K562 (cell line): ENCODE data around the gene GAS2L2. TPM values are rescaled to one million over a fixed set of nuclear protein-coding genes. Genes with fewer than 3 reads are reported as not detected.
A peak's percentile ranks its signal among the peaks of the same experiment; 100 is the strongest.

Source experiments
- ATAC-seq: fragments of 200-7000 bp; cut with Tn5 transposase; 3 replicates; pipeline ENCODE4 v1.9.1; 2020; ENCODE audit warnings: moderate library complexity
- BruUV-seq: library from RNA; stranded (reverse); fragments of 400-500 nt; replicated peaks from 2 replicates; lab custom pipeline; 2021; lab: Mats Ljungman, UMichigan
- CTCF ChIA-PET: fragments of 300-600 bp; formaldehyde crosslinking; extraction: SDS; loops from one replicate; lab custom pipeline; 2021; ENCODE audit warnings: low intra/inter-chr PET ratio; lab: Yijun Ruan, JAX
- POLR2A ChIA-PET: fragments of 300-600, 350-650 bp; sonication (Branson Sonifier 250); formaldehyde crosslinking; extraction: SDS; loops from one replicate; lab custom pipeline; 2021; ENCODE audit warnings: antibody characterized with exemption, inconsistent platforms; lab: Yijun Ruan, JAX
- DNase-seq, 4 experiments: peaks; one replicate each; pipeline versions ENCODE4 v3.0.0 to v3.0.0-alpha.2; 2011 to 2018; ENCODE audit warnings: low spot score in 3 of 4, mixed read lengths in 3 of 4; ENCODE audit errors: extremely low read depth in 1 of 4
- FAIRE-seq: peaks from 2 replicates; lab custom pipeline; 2011; peaks lifted over from hg19 to GRCh38; lab: Jason Lieb, UNC
- H2AFZ ChIP-seq: 2 replicates; pipeline ENCODE4 v1.6.0; 2011; ENCODE audit warnings: low read depth, low read length, control low read depth, inconsistent platforms
- H3K27ac ChIP-seq: fragments of 200-600 bp; 3 replicates; pipeline ENCODE4 v1.8.0; 2011; ENCODE audit warnings: low read depth, mild to moderate bottlenecking, control low read depth, inconsistent platforms, low read length, moderate library complexity, mixed read lengths; ENCODE audit errors: extremely low read depth
- H3K27me3 ChIP-seq, 2 experiments: fragments of 300-600 bp in 1 of 2; 2 replicates in 1 of 2; 3 replicates in 1 of 2; pipeline versions ENCODE4 v1.6.0 to v1.8.0; 2011; ENCODE audit warnings: inconsistent platforms in 2 of 2, low read length in 2 of 2, mild to moderate bottlenecking in 1 of 2, mixed read lengths in 1 of 2, moderate library complexity in 1 of 2; ENCODE audit not compliant: control insufficient read depth in 2 of 2, insufficient read depth in 2 of 2
- H3K36me3 ChIP-seq: fragments of 300-600 bp; 3 replicates; pipeline ENCODE4 v1.8.0; 2011; ENCODE audit warnings: mild to moderate bottlenecking, low read length, inconsistent platforms; ENCODE audit not compliant: control insufficient read depth, insufficient read depth
- H3K4me1 ChIP-seq, 2 experiments: fragments of 200-600 bp in 1 of 2; replicated peaks in 1 of 2; 2 replicates in 1 of 2; 3 replicates in 1 of 2; pipeline versions ENCODE4 v1.5.1 to v1.8.0; 2011; ENCODE audit warnings: inconsistent platforms in 2 of 2, low read length in 2 of 2, mild to moderate bottlenecking in 1 of 2, mixed read lengths in 1 of 2, moderate library complexity in 1 of 2; ENCODE audit not compliant: control insufficient read depth in 2 of 2, insufficient read depth in 2 of 2
- H3K4me2 ChIP-seq: 2 replicates; pipeline ENCODE4 v1.6.1; 2011; ENCODE audit warnings: low read length, control low read depth, inconsistent platforms, mixed read lengths; ENCODE audit not compliant: insufficient read depth
- H3K4me3 ChIP-seq: fragments of 200-600 bp; sonication (generic), shearing (Covaris generic); 2 replicates; pipeline ENCODE4 v1.5.1; 2016; ENCODE audit warnings: control low read depth, inconsistent platforms
- H3K79me2 ChIP-seq: fragments of 200-600 bp; 3 replicates; pipeline ENCODE4 v1.8.0; 2011; ENCODE audit warnings: low read length, inconsistent platforms; ENCODE audit not compliant: control insufficient read depth, insufficient read depth
- H3K9ac ChIP-seq, 2 experiments: 2 replicates each; pipeline versions ENCODE4 v1.6.0 to v1.6.1; 2011; ENCODE audit warnings: low read depth in 2 of 2, low read length in 2 of 2, control low read depth in 1 of 2, inconsistent platforms in 1 of 2, mild to moderate bottlenecking in 1 of 2, mixed read lengths in 1 of 2; ENCODE audit not compliant: insufficient read depth in 1 of 2
- H3K9me1 ChIP-seq: one replicate; pipeline ENCODE4 v1.6.0; 2011; ENCODE audit warnings: inconsistent platforms, mild to moderate bottlenecking, low read length, moderate library complexity; ENCODE audit not compliant: control insufficient read depth, insufficient read depth
- H3K9me3 ChIP-seq: replicated peaks from 2 replicates; pipeline ENCODE4 v1.5.1; 2011; ENCODE audit warnings: low read depth, low read length, inconsistent platforms; ENCODE audit not compliant: control insufficient read depth, insufficient read depth
- H4K20me1 ChIP-seq: replicated peaks from 2 replicates; pipeline ENCODE4 v1.6.1; 2011; ENCODE audit warnings: low read length, inconsistent platforms, mixed read lengths; ENCODE audit not compliant: control insufficient read depth, insufficient read depth
- ARHGAP35 ChIP-seq: fragments of 450-650 bp; IDR thresholded peaks from 2 replicates; pipeline ENCODE4 v1.6.1; 2018; ENCODE audit not compliant: partially characterized antibody
- DDX20 ChIP-seq: fragments of 450-650 bp; IDR thresholded peaks from 2 replicates; pipeline ENCODE4 v1.6.1; 2016; ENCODE audit warnings: missing genetic modification characterization, low read depth, mild to moderate bottlenecking, missing compliant biosample characterization, moderate library complexity
- EHMT2 ChIP-seq: fragments of 450-650 bp; IDR thresholded peaks from 2 replicates; pipeline ENCODE4 v1.6.1; 2018; ENCODE audit warnings: antibody characterized with exemption
- KHSRP ChIP-seq: fragments of 450-650 bp; IDR thresholded peaks from 2 replicates; pipeline ENCODE4 v1.6.1; 2017
- NFE2L1 ChIP-seq: fragments of 450-650 bp; IDR thresholded peaks from 2 replicates; pipeline ENCODE4 v1.6.1; 2016; ENCODE audit warnings: missing genetic modification characterization, low read depth, mild to moderate bottlenecking, missing compliant biosample characterization, moderate library complexity, borderline replicate concordance
- NONO ChIP-seq, 2 experiments: fragments of 200-400 bp in 1 of 2; fragments of 450-650 bp in 1 of 2; formaldehyde crosslinking in 1 of 2; IDR thresholded peaks; 2 replicates each; pipeline ENCODE4 v1.6.1; 2017; ENCODE audit warnings: low read depth in 2 of 2, mild to moderate bottlenecking in 2 of 2, moderate library complexity in 2 of 2, low read length in 1 of 2
- NR3C1 ChIP-seq: sonication (generic); formaldehyde crosslinking; IDR thresholded peaks from 2 replicates; pipeline ENCODE4 v1.8.1; 2022; ENCODE audit warnings: missing genetic modification reagents
- SAP30 ChIP-seq: fragments of 200-600 bp; sonication (generic); IDR thresholded peaks from 2 replicates; pipeline ENCODE4 v1.6.1; 2012; ENCODE audit warnings: borderline replicate concordance, low read depth, mild to moderate bottlenecking, moderate library complexity, low read length, control low read depth, inconsistent platforms; ENCODE audit not compliant: insufficient read depth, poor library complexity, severe bottlenecking
- ZNF707 ChIP-seq: fragments of 250-450 bp; sonication (Bioruptor Pico); conservative IDR thresholded peaks from 2 replicates; pipeline ENCODE4 v1.8.0; 2022; ENCODE audit warnings: inconsistent platforms, mild to moderate bottlenecking, moderate library complexity
- ZNF778 ChIP-seq: fragments of 450-650 bp; formaldehyde crosslinking; IDR thresholded peaks from 2 replicates; pipeline ENCODE4 v1.4.0; 2020; ENCODE audit warnings: mild to moderate bottlenecking, moderate library complexity
- WGBS: fragments of 100-300 bp; shearing (Covaris generic); methylation state at CpG from one replicate; pipeline ENCODE4 v1.1.6; 2016; ENCODE audit warnings: low coverage, mixed read lengths; ENCODE audit not compliant: insufficient coverage; ENCODE audit errors: missing lambda C conversion rate; 5-methylcytosine and 5-hydroxymethylcytosine counted together
- in situ Hi-C: fragments of 300-500 bp; cut with MboI; formaldehyde crosslinking; loops from 4 replicates; pipeline ENCODE4 v1.15.0; 2018; ENCODE audit warnings: inconsistent platforms, mixed read lengths
- intact Hi-C: fragments of 100-400 bp; cut with micrococcal nuclease; formaldehyde crosslinking; loops from 2 replicates; pipeline ENCODE4 v1.14.2; 2022
- polyA plus RNA-seq, 8 experiments: library from polyadenylated mRNA; depleted of rRNA in 4 of 8; stranded (reverse) in 5 of 8; unstranded in 3 of 8; fragments of >200 nt; fragmentation: Nextera tagmentation in 2 of 8; fragmentation: Illumina TruSeq in 1 of 8; extraction: Ambion mirVana in 2 of 8; extraction: Trizol in 1 of 8; gene quantifications; 2 replicates each; pipeline versions ENCODE4 v1.2.1 to v1.2.3, GENCODE V29; 2011 to 2014; ENCODE audit warnings: inconsistent platforms in 1 of 8, missing spikeins in 1 of 8
- total RNA-seq, 7 experiments: library from RNA; depleted of rRNA in 6 of 7; stranded (reverse); fragments of >200 nt in 6 of 7; fragmentation: Illumina TruSeq in 2 of 7; extraction: Trizol in 2 of 7; gene quantifications; 2 replicates each; pipeline versions ENCODE4 v1.2.1 to v1.2.3, GENCODE V29; 2011 to 2021; ENCODE audit warnings: low replicate concordance in 1 of 7
- TF ChIP-seq, protein P1 (sequence below): fragments of 450-650 bp; IDR thresholded peaks from 2 replicates; pipeline ENCODE4 v1.7.1; 2018; ENCODE audit warnings: mild to moderate bottlenecking, low read depth; ENCODE audit not compliant: partially characterized antibody

GAS2L2 gene
- total and polyA plus RNA-seq, 9 of the 15 experiments (the other 6 are each of a cell fraction or from before 2014, with no cell fraction given), result not detected

GRCh38 chr17:35725802-35726126 is 27.3 kb downstream of the GAS2L2 start:
- H3K4me2 ChIP-seq, result no peak overlapping the region
- no peaks in the 10 kb centered on the region for H3K9me3 ChIP-seq
- no peaks in the 10 kb centered on the region for H3K4me1 ChIP-seq
- H3K27ac ChIP-seq, result no peak overlapping the region
- peaks cover 66% of the 10 kb centered on the region for H3K36me3 ChIP-seq
- FAIRE-seq (no peak), ATAC-seq (no peak), DNase-seq (no peak)
- H3K9me1 ChIP-seq, result no peaks in the 10 kb centered on the region
- BruUV-seq, result TSS peak; percentile 40
- CTCF ChIA-PET, result no interaction called here
- H3K9ac ChIP-seq, result no peak overlapping the region
- intact Hi-C loops (no loop called here), in situ Hi-C loops (loop anchor here (25.0 kb wide), 1 partner anchor 1288 kb away; no protein-coding TSS in a partner anchor)
- no peaks in the 10 kb centered on the region for H3K27me3 ChIP-seq
- TF ChIP-seq NR3C1, result no peak
- TF ChIP-seq SAP30, result no peak
- no peak for TF ChIP-seq NFE2L1 (tag)
- TF ChIP-seq KHSRP, result no peak
- no peak for TF ChIP-seq NONO (IDR thresholded peaks at IDR 0.05; ENCODE audit: low read depth in 2 of 2, low read length in 1 of 2)
- no peak for TF ChIP-seq ZNF778 (CRISPR knock-in tag)
- TF ChIP-seq ZNF707 (CRISPR knock-in tag), result no peak
- TF ChIP-seq EHMT2, result no peak
- TF ChIP-seq, protein P1, sequence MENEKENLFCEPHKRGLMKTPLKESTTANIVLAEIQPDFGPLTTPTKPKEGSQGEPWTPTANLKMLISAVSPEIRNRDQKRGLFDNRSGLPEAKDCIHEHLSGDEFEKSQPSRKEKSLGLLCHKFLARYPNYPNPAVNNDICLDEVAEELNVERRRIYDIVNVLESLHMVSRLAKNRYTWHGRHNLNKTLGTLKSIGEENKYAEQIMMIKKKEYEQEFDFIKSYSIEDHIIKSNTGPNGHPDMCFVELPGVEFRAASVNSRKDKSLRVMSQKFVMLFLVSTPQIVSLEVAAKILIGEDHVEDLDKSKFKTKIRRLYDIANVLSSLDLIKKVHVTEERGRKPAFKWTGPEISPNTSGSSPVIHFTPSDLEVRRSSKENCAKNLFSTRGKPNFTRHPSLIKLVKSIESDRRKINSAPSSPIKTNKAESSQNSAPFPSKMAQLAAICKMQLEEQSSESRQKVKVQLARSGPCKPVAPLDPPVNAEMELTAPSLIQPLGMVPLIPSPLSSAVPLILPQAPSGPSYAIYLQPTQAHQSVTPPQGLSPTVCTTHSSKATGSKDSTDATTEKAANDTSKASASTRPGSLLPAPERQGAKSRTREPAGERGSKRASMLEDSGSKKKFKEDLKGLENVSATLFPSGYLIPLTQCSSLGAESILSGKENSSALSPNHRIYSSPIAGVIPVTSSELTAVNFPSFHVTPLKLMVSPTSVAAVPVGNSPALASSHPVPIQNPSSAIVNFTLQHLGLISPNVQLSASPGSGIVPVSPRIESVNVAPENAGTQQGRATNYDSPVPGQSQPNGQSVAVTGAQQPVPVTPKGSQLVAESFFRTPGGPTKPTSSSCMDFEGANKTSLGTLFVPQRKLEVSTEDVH, result no peak
- no peak for TF ChIP-seq DDX20 (tag)
- no peak for TF ChIP-seq ARHGAP35
- 89% methylated on average over 2 of the region's 2 CpGs for WGBS
- no peaks in the 10 kb centered on the region for H3K79me2 ChIP-seq
- no peak overlapping the region for H3K4me3 ChIP-seq
- H4K20me1 ChIP-seq, result no peaks in the 10 kb centered on the region; the same call in 1 of the 2 replicates
- no peak overlapping the region for H2AFZ ChIP-seq
- POLR2A ChIA-PET, result no interaction called here
